Sigmoid colon (tissue), 7 donors: ENCODE data around the gene POLR1H. TPM values are rescaled to one million over a fixed set of nuclear protein-coding genes. Genes with fewer than 3 reads are reported as not detected.

Experiments used
- DNase-seq: peaks from one replicate; pipeline ENCODE4 v3.0.0-alpha.2; 2019
- H3K27ac ChIP-seq, 4 donors: fragments of 200-600 bp; sonication (generic); one replicate each; pipeline ENCODE4 v1.5.1; 2016 to 2019; ENCODE audit warnings: mild to moderate bottlenecking in 1 of 4
- H3K27me3 ChIP-seq, 3 donors: fragments of 200-600 bp; sonication (generic); one replicate each; pipeline ENCODE4 v1.5.1; 2019; ENCODE audit warnings: mild to moderate bottlenecking in 1 of 3
- H3K36me3 ChIP-seq, 4 donors: fragments of 200-600 bp; sonication (generic); one replicate each; pipeline ENCODE4 v1.5.1; 2016 to 2019
- H3K4me1 ChIP-seq, 4 donors: fragments of 200-600 bp; sonication (generic); one replicate each; pipeline ENCODE4 v1.5.1; 2017 to 2019
- H3K4me3 ChIP-seq, 4 donors: fragments of 200-600 bp; sonication (generic); one replicate each; pipeline ENCODE4 v1.5.1; 2017 to 2019; ENCODE audit warnings: mild to moderate bottlenecking in 2 of 4, moderate library complexity in 1 of 4
- H3K9me3 ChIP-seq, 4 donors: fragments of 200-600 bp in 3 of 4; sonication (generic) in 3 of 4; one replicate each; pipeline versions ENCODE4 v1.5.1 to v1.6.1; 2013 to 2019
- EP300 ChIP-seq, 4 donors: sonication (generic); formaldehyde crosslinking; IDR thresholded peaks; one replicate each; pipeline ENCODE4 v1.6.1; 2017; ENCODE audit warnings: antibody characterized with exemption in 4 of 4
- POLR2A ChIP-seq, 2 donors: fragments of 450-650 bp; IDR thresholded peaks; one replicate each; pipeline ENCODE4 v1.6.1; 2016; ENCODE audit warnings: antibody characterized with exemption in 2 of 2, mild to moderate bottlenecking in 2 of 2, moderate library complexity in 2 of 2
- POLR2AphosphoS5 ChIP-seq, 4 donors: sonication (generic); formaldehyde crosslinking; IDR thresholded peaks; one replicate each; pipeline ENCODE4 v1.6.1; 2017; ENCODE audit warnings: antibody characterized with exemption in 4 of 4
- WGBS, 2 donors: extraction: QIAGEN DNeasy Blood & Tissue Kit; methylation state at CpG; one replicate each; pipeline ENCODE4 v1.1.7; 2013; 5-methylcytosine and 5-hydroxymethylcytosine counted together
- intact Hi-C: fragments of 100-400 bp; cut with DNase I; formaldehyde crosslinking; loops from one replicate; pipeline ENCODE4 v1.15.1; 2023
- polyA plus RNA-seq, 3 donors: library from polyadenylated mRNA; stranded (reverse); fragments of 200-250 nt; gene quantifications; one replicate each; pipeline ENCODE4 v1.2.3, GENCODE V29; 2013
- total RNA-seq, 4 donors: library from RNA; depleted of rRNA; stranded (reverse); fragments of >200 nt; gene quantifications; one replicate each; pipeline ENCODE4 v1.1.0, GENCODE V29; 2016
- TF ChIP-seq, protein P1 (sequence below), 4 experiments: fragments of 450-650 bp in 3 of 4; fragments of 200-600 bp in 1 of 4; IDR thresholded peaks; one replicate each; pipeline ENCODE4 v1.5.1; 2016 to 2019; ENCODE audit warnings: antibody characterized with exemption in 4 of 4, mild to moderate bottlenecking in 3 of 4, moderate library complexity in 2 of 4
- donor health status: healthy with polysubstance abuse.
- donor health status: Bipolar disorder and iron deficiency.
- donor health status: healthy.

Gene POLR1H, protein sequence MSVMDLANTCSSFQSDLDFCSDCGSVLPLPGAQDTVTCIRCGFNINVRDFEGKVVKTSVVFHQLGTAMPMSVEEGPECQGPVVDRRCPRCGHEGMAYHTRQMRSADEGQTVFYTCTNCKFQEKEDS
- total RNA-seq (10 to 100 TPM; 11.1 to 29.3 (median 23.3) TPM), polyA plus RNA-seq (10 to 100 TPM; 33.3 to 70.3 (median 61.7) TPM)

DNA sequence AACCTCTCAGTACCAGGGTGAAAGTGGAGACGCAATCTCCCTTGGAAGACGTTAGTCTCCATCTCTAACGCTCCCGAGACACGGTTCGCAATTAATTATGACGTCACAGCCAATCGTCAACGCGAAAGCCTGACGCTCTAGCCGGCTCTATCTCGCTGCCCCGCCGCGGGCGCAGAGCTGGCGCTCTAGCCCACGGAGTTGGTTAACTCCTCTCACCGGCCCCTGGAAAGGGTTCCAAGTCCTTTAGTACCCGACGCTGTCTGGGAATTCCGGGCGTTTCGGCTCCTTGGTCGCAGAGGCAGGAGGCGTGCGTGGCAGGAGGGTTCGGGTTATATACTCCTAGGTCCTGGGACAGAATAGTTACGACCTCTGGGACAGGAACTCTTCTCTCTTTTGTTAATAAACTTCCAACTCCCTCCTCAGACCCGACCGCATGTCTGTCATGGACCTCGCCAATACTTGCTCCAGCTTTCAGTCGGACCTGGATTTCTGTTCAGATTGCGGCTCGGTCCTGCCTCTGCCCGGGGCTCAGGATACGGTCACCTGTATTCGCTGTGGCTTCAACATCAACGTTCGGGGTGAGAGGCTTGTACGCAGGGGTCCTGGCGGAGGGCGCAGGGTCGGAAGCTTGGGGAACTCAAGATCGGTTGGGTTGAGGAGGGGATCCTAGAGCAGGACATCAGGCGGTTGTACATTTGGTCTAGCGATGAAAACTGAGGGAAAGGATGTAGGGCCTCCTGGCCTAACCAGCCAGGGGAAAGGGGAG, at the start of gene POLR1H:
POLR1H (plus strand) TSS at position 174 of the 766 bp plus-strand sequence; CDS start at position 434, 260 bp downstream.
- Histone ChIP-seq H3K9me3 (no peaks in the 10 kb centered on the region), H3K27ac (peak within 1 kb of the TSS; percentile 85 to 94 (median 89)), H3K4me1 (peaks cover 0 to 32% (median 30%) of the 10 kb centered on the region in 4 donors), H3K4me3 (peak within 1 kb of the TSS; percentile 71 to 91 (median 84)), H3K36me3 (peaks cover 0 to 19% (median 0%) of the 10 kb centered on the region in 4 donors), H3K27me3 (no peaks in the 10 kb centered on the region)
- TF ChIP-seq POLR2AphosphoS5 (IDR thresholded peaks at IDR 0.05) (peak; percentile 94 to 98 (median 96)), EP300 (IDR thresholded peaks at IDR 0.05) (no peak), POLR2A (IDR thresholded peaks at IDR 0.05) (peak; percentile 89)
- TF ChIP-seq, protein P1, sequence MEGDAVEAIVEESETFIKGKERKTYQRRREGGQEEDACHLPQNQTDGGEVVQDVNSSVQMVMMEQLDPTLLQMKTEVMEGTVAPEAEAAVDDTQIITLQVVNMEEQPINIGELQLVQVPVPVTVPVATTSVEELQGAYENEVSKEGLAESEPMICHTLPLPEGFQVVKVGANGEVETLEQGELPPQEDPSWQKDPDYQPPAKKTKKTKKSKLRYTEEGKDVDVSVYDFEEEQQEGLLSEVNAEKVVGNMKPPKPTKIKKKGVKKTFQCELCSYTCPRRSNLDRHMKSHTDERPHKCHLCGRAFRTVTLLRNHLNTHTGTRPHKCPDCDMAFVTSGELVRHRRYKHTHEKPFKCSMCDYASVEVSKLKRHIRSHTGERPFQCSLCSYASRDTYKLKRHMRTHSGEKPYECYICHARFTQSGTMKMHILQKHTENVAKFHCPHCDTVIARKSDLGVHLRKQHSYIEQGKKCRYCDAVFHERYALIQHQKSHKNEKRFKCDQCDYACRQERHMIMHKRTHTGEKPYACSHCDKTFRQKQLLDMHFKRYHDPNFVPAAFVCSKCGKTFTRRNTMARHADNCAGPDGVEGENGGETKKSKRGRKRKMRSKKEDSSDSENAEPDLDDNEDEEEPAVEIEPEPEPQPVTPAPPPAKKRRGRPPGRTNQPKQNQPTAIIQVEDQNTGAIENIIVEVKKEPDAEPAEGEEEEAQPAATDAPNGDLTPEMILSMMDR (IDR thresholded peaks at IDR 0.05): no peak
- WGBS, 2 donors: 0% methylated on average over 48 of the region's 48 CpGs
- DNase-seq: peak; percentile 97
- intact Hi-C loops: loop anchor here (5.0 to 10.0 kb wide), 4 partner anchors 86 to 1076 kb away; partner anchors contain the start of gene HLA-A

DNA sequence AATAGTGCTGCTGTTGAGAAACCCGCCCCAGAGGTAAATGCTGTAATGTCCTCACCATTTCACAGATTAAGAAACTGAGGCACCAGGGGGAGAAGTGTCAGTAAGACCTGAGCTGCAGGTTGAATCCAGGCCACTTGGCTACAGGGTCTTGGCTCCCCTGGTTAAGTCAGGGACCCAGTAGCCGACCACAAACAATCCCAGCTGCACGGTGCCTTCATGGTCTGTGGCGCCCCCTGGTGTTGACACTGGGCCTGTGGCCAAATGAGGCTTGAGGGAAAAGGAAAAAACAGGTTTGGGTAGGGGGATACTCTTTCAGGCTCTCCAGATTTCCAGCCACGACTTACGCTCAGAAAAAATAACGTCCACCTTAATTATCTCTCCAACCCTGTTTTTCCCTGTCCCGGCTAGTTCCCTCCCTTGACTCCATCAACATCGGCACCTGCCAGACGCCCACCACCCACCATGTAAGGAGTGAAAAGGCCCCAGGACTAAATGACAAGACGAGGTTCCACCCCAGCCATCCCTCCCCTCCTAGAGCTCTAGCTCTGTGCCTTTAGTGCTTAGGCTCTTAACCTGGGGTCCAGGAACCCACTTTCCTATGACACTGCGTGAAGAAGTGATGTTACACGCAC, 47.7 kb upstream of the POLR1H start:
- intact Hi-C loops: loop anchor here (2.0 kb wide), 1 partner anchor 165 kb away; no protein-coding TSS in a partner anchor

DNA sequence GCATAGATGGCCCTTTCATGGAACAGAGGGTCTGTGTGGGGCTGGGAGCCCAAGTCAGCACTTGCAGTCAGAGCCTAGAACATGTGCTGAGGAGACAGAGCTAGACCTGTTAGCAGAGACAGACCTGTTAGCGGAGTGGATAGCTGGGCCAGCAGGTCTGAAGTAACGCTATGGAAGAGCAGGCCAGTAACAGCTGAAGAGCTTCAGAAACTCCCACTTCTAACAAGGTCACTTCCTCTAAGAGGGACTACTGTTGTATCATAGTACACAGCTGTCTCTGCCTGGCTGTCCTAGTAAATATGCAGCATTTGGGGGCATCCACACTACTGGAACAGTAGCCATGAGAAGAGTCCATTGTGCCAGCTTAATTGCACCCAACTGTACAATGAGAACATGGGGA, 41.2 kb upstream of the POLR1H start:
- intact Hi-C loops: no loop called here
- no peak for DNase-seq
- 97% methylated on average over 2 of the region's 2 CpGs for WGBS, 2 donors
- Histone ChIP-seq H3K27ac (no peak overlapping the region), H3K36me3 (no peaks in the 10 kb centered on the region), H3K9me3 (no peaks in the 10 kb centered on the region), H3K27me3 (no peaks in the 10 kb centered on the region), H3K4me3 (no peak overlapping the region), H3K4me1 (no peaks in the 10 kb centered on the region)
- TF ChIP-seq, protein P1 (IDR thresholded peaks at IDR 0.05): no peak
- TF ChIP-seq POLR2AphosphoS5 (IDR thresholded peaks at IDR 0.05) (no peak), EP300 (IDR thresholded peaks at IDR 0.05) (no peak), POLR2A (IDR thresholded peaks at IDR 0.05) (no peak)

More for the DNA sequence above, 47.7 kb upstream of the POLR1H start:
- H3K27ac ChIP-seq: no peak overlapping the region
- no peaks in the 10 kb centered on the region for H3K9me3 ChIP-seq
- peaks cover 4 to 13% (median 5%) of the 10 kb centered on the region in 3 donors for H3K27me3 ChIP-seq
- H3K4me3 ChIP-seq: no peak overlapping the region
- WGBS, 2 donors: 49 to 67% methylated on average over 13 of the region's 13 CpGs
- H3K36me3 ChIP-seq: no peaks in the 10 kb centered on the region
- TF ChIP-seq EP300 (IDR thresholded peaks at IDR 0.05): no peak
- TF ChIP-seq, protein P1 (IDR thresholded peaks at IDR 0.05): peak in 3 of 4 experiments; percentile 29 to 91 (median 59)
- H3K4me1 ChIP-seq: no peaks in the 10 kb centered on the region
- DNase-seq: no peak

- intact Hi-C loops: no loop called here
- Histone ChIP-seq H3K4me1 (no peaks in the 10 kb centered on the region), H3K27me3 (no peaks in the 10 kb centered on the region), H3K27ac (no peak overlapping the region), H3K36me3 (no peaks in the 10 kb centered on the region), H3K4me3 (no peak overlapping the region), H3K9me3 (no peaks in the 10 kb centered on the region)
- 77 to 96% methylated on average over 1 of the region's 1 CpG for WGBS, 2 donors
- no peak for TF ChIP-seq POLR2A (IDR thresholded peaks at IDR 0.05)
- TF ChIP-seq EP300 (IDR thresholded peaks at IDR 0.05): no peak
- TF ChIP-seq, protein P1 (IDR thresholded peaks at IDR 0.05): no peak
- TF ChIP-seq POLR2AphosphoS5 (IDR thresholded peaks at IDR 0.05): no peak
- no peak for DNase-seq
Observed at GRCh38 chr6:30020626-30021025, 40.4 kb upstream of the POLR1H start.
